GM19455 (cell line): ENCODE data around the gene SLC25A41.

Source experiments
- ATAC-seq: cut with Tn5 transposase; IDR thresholded peaks from one replicate; pipeline ENCODE4 v1.9.1; 2021; ENCODE audit not compliant: unreplicated experiment

Gene SLC25A41

GRCh38 chr19:6433663-6434062 is at the start of gene SLC25A41:
Gene SLC25A41 (minus strand): TSS chr19:6433763. CDS start chr19:6433693, 70 bp downstream.
- ATAC-seq = no peak

GRCh38 chr19:6483235-6483634 is 49.7 kb upstream of the SLC25A41 start:
- ATAC-seq = no peak

- ATAC-seq = no peak
Measured at GRCh38 chr19:6482343-6482686, 48.8 kb upstream of the SLC25A41 start.

GRCh38 chr19:6481541-6482342 is 48.2 kb upstream of the SLC25A41 start, which contains the start of gene DENND1C:
Gene DENND1C (minus strand): TSS chr19:6481787. CDS start chr19:6481695, 92 bp downstream.
- peak; percentile 76 for ATAC-seq

- no peak for ATAC-seq
Measured at GRCh38 chr19:6480848-6481415, 47.4 kb upstream of the SLC25A41 start.

- no peak for ATAC-seq
Measured at GRCh38 chr19:6479836-6480398, 46.4 kb upstream of the SLC25A41 start.

- ATAC-seq = no peak
Measured at GRCh38 chr19:6478815-6479214, 45.3 kb upstream of the SLC25A41 start.

GRCh38 chr19:6476896-6477431 is 43.4 kb upstream of the SLC25A41 start:
- no peak for ATAC-seq

GRCh38 chr19:6476155-6476895 is 42.8 kb upstream of the SLC25A41 start:
- no peak for ATAC-seq

- no peak for ATAC-seq
Measured at GRCh38 chr19:6475321-6476108, 42.0 kb upstream of the SLC25A41 start.

- no peak for ATAC-seq
Measured at GRCh38 chr19:6473647-6474046, 40.1 kb upstream of the SLC25A41 start.

GRCh38 chr19:6472713-6473112 is 39.1 kb upstream of the SLC25A41 start:
- ATAC-seq = no peak

GRCh38 chr19:6471076-6471475 is 37.5 kb upstream of the SLC25A41 start:
- ATAC-seq = no peak

GRCh38 chr19:6470173-6470572 is 36.6 kb upstream of the SLC25A41 start:
- no peak for ATAC-seq

- no peak for ATAC-seq
Measured at GRCh38 chr19:6467384-6467783, 33.8 kb upstream of the SLC25A41 start.

GRCh38 chr19:6466526-6467248 is 33.1 kb upstream of the SLC25A41 start:
- ATAC-seq = no peak

- no peak for ATAC-seq
Measured at GRCh38 chr19:6465663-6466062, 32.1 kb upstream of the SLC25A41 start.

GRCh38 chr19:6465006-6465405 is 31.4 kb upstream of the SLC25A41 start:
- ATAC-seq = no peak

- ATAC-seq = no peak
Measured at GRCh38 chr19:6464070-6464873, 30.7 kb upstream of the SLC25A41 start, which contains the start of gene CRB3. Gene CRB3 (plus strand): TSS chr19:6464271. CDS start chr19:6464702, 431 bp downstream.
